ENCODE data around the gene SH2D1B. TPM values are rescaled to one million over a fixed set of nuclear protein-coding genes. Genes with fewer than 3 reads are reported as not detected.

The SH2D1B gene
- total and polyA plus RNA-seq, 2 donors (not counting 3 experiments of a cell fraction or from before 2014, with no cell fraction given) = not detected

GRCh38 chr1:162351246-162351842 lies 60.6 kb downstream of the SH2D1B start:
- TF ChIP-seq JUN (IDR thresholded peaks at IDR 0.05; ENCODE audit: borderline replicate concordance, insufficient read depth, insufficient read length, low read depth) (no peak), POLR2A (IDR thresholded peaks at IDR 0.05; ENCODE audit: low read depth, low read length) (no peak), MYC (IDR thresholded peaks at IDR 0.05; ENCODE audit: low read depth, low read length) (no peak), EZH2 (IDR thresholded peaks at IDR 0.05; ENCODE audit: borderline replicate concordance, low read depth, low read length, severe bottlenecking) (no peak), MAX (IDR thresholded peaks at IDR 0.05; ENCODE audit: insufficient read depth, insufficient read length) (no peak), CTCF (IDR thresholded peaks at IDR 0.05; ENCODE audit: extremely low read depth in 1 of 2, insufficient read depth in 1 of 2, low read depth in 1 of 2, low read length in 2 of 2) (no peak), FOS (IDR thresholded peaks at IDR 0.05; ENCODE audit: borderline replicate concordance, insufficient read depth, low read length) (no peak), GATA2 (IDR thresholded peaks at IDR 0.05; ENCODE audit: insufficient read depth, insufficient read length, low read depth, low read length) (no peak)
- dilution Hi-C loops (cut with MboI; ENCODE audit: extremely low pct_ligation_motif_present, low sequenced_read_pairs) = no loop called here
- ChIA-PET CTCF (interaction anchor here (0.9 kb wide), 2 partner anchors 13 to 21 kb away, joined by 3 read pairs; no protein-coding TSS in a partner anchor), POLR2A (no interaction called here)
- peaks cover 28% of the 10 kb centered on the region for H3K4me1 ChIP-seq (ENCODE audit: control insufficient read depth, extremely low read depth, insufficient read depth, low read length)
- no peaks in the 10 kb centered on the region for H3K9me3 ChIP-seq (replicated peaks; ENCODE audit: control insufficient read depth, insufficient read depth, low read length)
- no TSS peak for BruUV-seq (replicated peaks)
- H3K9ac ChIP-seq (replicated peaks; ENCODE audit: extremely low read depth, insufficient read depth, low read length) = no peak overlapping the region
- no peaks in the 10 kb centered on the region for H3K27me3 ChIP-seq (ENCODE audit: control insufficient read depth in 2 of 2, insufficient read depth in 2 of 2, low read length in 2 of 2)
- H3K4me3 ChIP-seq (replicated peaks in 1 of 3; ENCODE audit: insufficient read depth in 1 of 3, low read depth in 1 of 3, low read length in 3 of 3) = no peak overlapping the region
- H3K36me3 ChIP-seq (ENCODE audit: control insufficient read depth in 2 of 2, extremely low read depth in 1 of 2, insufficient read depth in 2 of 2, low read length in 2 of 2) = peaks cover 0 to 5% of the 10 kb centered on the region in 2 experiments
- DNase-seq (ENCODE audit: low read depth, low spot score) = no peak
- H3K4me2 ChIP-seq (ENCODE audit: insufficient read depth, low read length) = no peak overlapping the region
- FAIRE-seq = no peak
- no peak overlapping the region for H2AFZ ChIP-seq (ENCODE audit: low read depth, low read length)
- no peak overlapping the region for H3K27ac ChIP-seq (ENCODE audit: insufficient read depth, low read depth, low read length)
- H4K20me1 ChIP-seq (replicated peaks; ENCODE audit: control insufficient read depth, extremely low read depth, insufficient read depth, low read length) = no peaks in the 10 kb centered on the region
- no peaks in the 10 kb centered on the region for H3K79me2 ChIP-seq (ENCODE audit: control insufficient read depth, insufficient read depth, low read length)
- intact Hi-C loops (cut with micrococcal nuclease) = loop anchor here (5.0 kb wide), 1 partner anchor 276 kb away; no protein-coding TSS in a partner anchor
- no peaks in the 10 kb centered on the region for H3K9me1 ChIP-seq (replicated peaks; ENCODE audit: control insufficient read depth, extremely low read depth, insufficient read depth, low read length)
